B cell (primary cell): Measurements from ENCODE around the gene GRN. TPM values are rescaled to one million over a fixed set of nuclear protein-coding genes. Genes with fewer than 3 reads are reported as not detected.

ENCODE experiments used
- ATAC-seq: fragments of 200-7000 bp; cut with Tn5 transposase; one replicate; pipeline ENCODE4 v1.10.0; 2021; ENCODE audit warnings: low read depth, mild to moderate bottlenecking, moderate number of reproducible peaks, moderate library complexity
- CTCF ChIA-PET: fragments of 350-600 bp; sonication (Branson Sonifier 250); formaldehyde crosslinking; loops from one replicate; lab custom pipeline; 2021; ENCODE audit warnings: antibody characterized with exemption, inconsistent platforms; lab: Charles Lee
- POLR2A ChIA-PET: fragments of 350-600 bp; sonication (Branson Sonifier 250); formaldehyde crosslinking; loops from one replicate; lab custom pipeline; 2021; ENCODE audit warnings: antibody characterized with exemption; lab: Charles Lee
- DNase-seq: peaks from one replicate; pipeline ENCODE4 v3.0.0; 2013
- H2AFZ ChIP-seq: 2 replicates; pipeline ENCODE4 v1.6.1; 2012; ENCODE audit warnings: mild to moderate bottlenecking, low read depth, low read length; ENCODE audit not compliant: insufficient read depth, poor library complexity, severe bottlenecking
- H3K27ac ChIP-seq, 2 donors: 1 replicate in 1 of 2; 2 replicates in 1 of 2; pipeline ENCODE4 v1.5.1; 2012 to 2013; ENCODE audit warnings: low read length in 2 of 2, mild to moderate bottlenecking in 2 of 2, moderate library complexity in 1 of 2
- H3K27me3 ChIP-seq, 4 experiments: fragments of 200-600 bp in 1 of 4; sonication (generic) in 1 of 4; replicated peaks in 1 of 4; 1 replicate in 2 of 4; 2 replicates in 2 of 4; pipeline versions ENCODE4 v1.6.1 to v1.7.0; 2013 to 2016; ENCODE audit warnings: low read length in 3 of 4, mild to moderate bottlenecking in 2 of 4, mixed read lengths in 1 of 4, moderate library complexity in 1 of 4; ENCODE audit not compliant: insufficient read depth in 4 of 4, control insufficient read depth in 3 of 4; ENCODE audit errors: control extremely low read depth in 1 of 4
- H3K36me3 ChIP-seq, 2 experiments: replicated peaks in 1 of 2; 1 replicate in 1 of 2; 2 replicates in 1 of 2; pipeline versions ENCODE4 v1.6.1 to v1.7.1; 2013; ENCODE audit warnings: low read length in 1 of 2; ENCODE audit not compliant: insufficient read depth in 2 of 2, control insufficient read depth in 1 of 2; ENCODE audit errors: control extremely low read depth in 1 of 2, extremely low read depth in 1 of 2
- H3K4me1 ChIP-seq, 2 donors: fragments of 200-600 bp in 1 of 2; sonication (generic) in 1 of 2; 1 replicate in 1 of 2; 2 replicates in 1 of 2; pipeline versions ENCODE4 v1.5.1 to v1.6.1; 2013 to 2017; ENCODE audit warnings: low read length in 2 of 2; ENCODE audit not compliant: control insufficient read depth in 2 of 2, insufficient read depth in 2 of 2
- H3K4me2 ChIP-seq: replicated peaks from 2 replicates; pipeline ENCODE3; 2012; ENCODE audit warnings: mild to moderate bottlenecking, low read depth, low read length; ENCODE audit not compliant: poor library complexity, severe bottlenecking
- H3K4me3 ChIP-seq, 5 experiments: fragments of 200-600 bp in 1 of 5; sonication (generic) in 1 of 5; 1 replicate in 3 of 5; 2 replicates in 2 of 5; pipeline versions ENCODE4 v1.5.1 to v1.7.0; 2011 to 2016; ENCODE audit warnings: low read length in 4 of 5, mild to moderate bottlenecking in 4 of 5, low read depth in 2 of 5, control low read depth in 1 of 5, moderate library complexity in 1 of 5; ENCODE audit not compliant: insufficient read depth in 1 of 5; ENCODE audit errors: control extremely low read depth in 1 of 5, extremely low read depth in 1 of 5
- H3K79me2 ChIP-seq: fragments of 200-600 bp; sonication (generic); one replicate; pipeline ENCODE4 v1.6.0; 2016; ENCODE audit warnings: low read length; ENCODE audit not compliant: control insufficient read depth, insufficient read depth
- H3K9ac ChIP-seq: fragments of 200-600 bp; sonication (generic); 2 replicates; pipeline ENCODE4 v1.6.1; 2017; ENCODE audit warnings: mild to moderate bottlenecking, low read length, moderate library complexity
- H3K9me3 ChIP-seq, 3 donors: one replicate each; pipeline versions ENCODE4 v1.6.1 to v1.7.1; 2013; ENCODE audit warnings: low read length in 2 of 3; ENCODE audit not compliant: control insufficient read depth in 2 of 3, insufficient read depth in 1 of 3; ENCODE audit errors: control extremely low read depth in 1 of 3
- H4K20me1 ChIP-seq: 2 replicates; pipeline ENCODE4 v1.6.0; 2012; ENCODE audit warnings: mild to moderate bottlenecking, low read length; ENCODE audit not compliant: insufficient read depth, control insufficient read depth, poor library complexity, severe bottlenecking
- H3K27ac Mint-ChIP-seq: one replicate; pipeline ENCODE4 v1.8.0; 2021; ENCODE audit warnings: mixed read lengths
- H3K27me3 Mint-ChIP-seq: one replicate; pipeline ENCODE4 v1.8.0; 2021; ENCODE audit warnings: mixed read lengths
- H3K4me1 Mint-ChIP-seq: one replicate; pipeline ENCODE4 v1.8.0; 2021; ENCODE audit warnings: mixed read lengths
- H3K4me3 Mint-ChIP-seq: one replicate; pipeline ENCODE4 v1.8.0; 2021; ENCODE audit warnings: mixed read lengths
- H3K9me3 Mint-ChIP-seq: one replicate; pipeline ENCODE4 v1.8.0; 2022; ENCODE audit warnings: mixed read lengths; ENCODE audit not compliant: insufficient read depth
- CTCF ChIP-seq: fragments of 200-600 bp; IDR thresholded peaks from one replicate; pipeline ENCODE4 v1.8.0; 2022; ENCODE audit warnings: antibody characterized with exemption, mild to moderate bottlenecking
- EZH2 ChIP-seq: IDR thresholded peaks from 2 replicates; pipeline ENCODE4 v1.6.1; 2012; ENCODE audit warnings: borderline replicate concordance, low read depth, mild to moderate bottlenecking, moderate library complexity, low read length; ENCODE audit not compliant: insufficient read depth, poor library complexity, severe bottlenecking
- WGBS: methylation state at CpG from one replicate; pipeline ENCODE4 v1.1.5; 2013; ENCODE audit warnings: missing lambda C conversion rate; ENCODE audit not compliant: insufficient coverage; 5-methylcytosine and 5-hydroxymethylcytosine counted together
- intact Hi-C: fragments of 100-400 bp; cut with micrococcal nuclease; formaldehyde crosslinking; loops from one replicate; pipeline ENCODE4 v1.10.0; 2022
- polyA plus RNA-seq: library from polyadenylated mRNA; depleted of rRNA; stranded (reverse); fragments of >200 nt; gene quantifications from 2 replicates; pipeline ENCODE4 v1.2.3, GENCODE V29; 2012
- total RNA-seq, 2 donors: library from RNA; stranded (reverse); fragments of 120-200 nt in 1 of 2; gene quantifications; 1 replicate in 1 of 2; 2 replicates in 1 of 2; pipeline versions ENCODE4 v1.2.3 to v1.2.4, GENCODE V29; 2013 to 2022

GRN gene
- total and polyA plus RNA-seq, 2 donors (not counting 1 experiment from before 2014, with no cell fraction given), result 187 to 226 TPM

DNA sequence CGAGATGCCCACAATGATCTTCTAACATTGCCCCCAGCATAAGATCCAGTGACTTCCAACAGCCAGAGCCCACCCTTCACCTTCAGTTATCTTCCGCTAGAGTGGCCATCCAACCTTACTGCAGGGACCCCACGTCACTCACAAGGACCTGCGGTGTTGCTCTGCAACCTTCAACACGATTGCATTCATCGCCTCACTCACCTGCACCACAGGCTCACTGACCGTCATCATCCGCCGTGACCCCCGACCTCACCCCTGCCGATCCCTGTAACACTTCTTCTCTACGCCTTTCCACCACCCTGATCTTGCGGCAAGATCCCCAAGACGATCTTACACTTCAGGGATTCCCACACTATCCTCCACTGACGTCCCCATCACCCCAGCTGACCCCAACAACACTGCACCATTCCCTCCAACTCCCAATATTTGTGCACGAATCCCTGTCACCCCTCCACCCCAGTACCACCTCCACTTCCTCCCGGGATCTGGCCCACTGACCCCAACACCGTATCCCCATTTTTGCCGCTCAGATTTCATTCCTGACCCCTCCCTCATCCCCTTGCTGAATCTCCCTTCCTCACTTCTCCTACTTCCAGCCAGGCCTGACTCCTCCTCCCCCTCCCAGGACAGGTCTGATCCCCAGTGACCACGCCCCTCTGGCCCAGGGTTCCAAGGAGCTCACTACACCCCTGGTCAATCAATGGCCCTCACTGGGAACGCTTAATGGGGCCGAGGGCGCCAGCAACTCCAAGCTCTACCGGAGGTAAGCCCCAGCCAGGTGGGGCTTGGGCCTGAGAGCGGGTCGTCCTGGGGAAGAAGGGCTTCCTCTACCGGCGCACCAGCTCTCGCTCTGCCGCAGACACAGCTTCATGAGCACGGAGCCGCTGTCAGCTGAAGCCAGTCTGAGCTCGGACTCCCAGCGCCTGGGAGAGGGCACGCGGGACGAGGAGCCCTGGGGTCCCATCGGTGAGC, 29.1 kb upstream of the GRN start:
- H3K4me3 ChIP-seq, result peak overlapping the region in 2 of 5 experiments; percentile 39 to 55
- H3K79me2 ChIP-seq, result no peaks in the 10 kb centered on the region
- H3K9ac ChIP-seq, result peak overlapping the region; percentile 29
- no peak for TF ChIP-seq CTCF
- peak; percentile 35 for TF ChIP-seq EZH2
- peak overlapping the region; percentile 80 for H3K4me3 Mint-ChIP-seq
- peaks cover 5% of the 10 kb centered on the region for H3K9me3 Mint-ChIP-seq
- H3K4me1 Mint-ChIP-seq, result peaks cover 15% of the 10 kb centered on the region
- POLR2A ChIA-PET, result interaction anchor here (0.5 to 1.6 kb wide), 5 partner anchors 92 to 301 kb away, joined by 3 to 8 read pairs (median 4); partner anchors contain the start of gene TMUB2
- H3K27me3 Mint-ChIP-seq, result peaks cover 34% of the 10 kb centered on the region
- peak overlapping the region; percentile 34 for H3K27ac Mint-ChIP-seq
- ATAC-seq (no peak), DNase-seq (peak; percentile 34)
- H3K4me1 ChIP-seq, result peaks cover 19 to 25% of the 10 kb centered on the region in 2 donors
- no peaks in the 10 kb centered on the region for H4K20me1 ChIP-seq
- CTCF ChIA-PET, result interaction anchor here (0.9 to 7.3 kb wide), 4 partner anchors 11 to 105 kb away, joined by 3 to 38 read pairs (median 3); no protein-coding TSS in a partner anchor
- peaks cover 0 to 46% (median 22%) of the 10 kb centered on the region in 4 experiments for H3K27me3 ChIP-seq
- no peak overlapping the region for H3K27ac ChIP-seq
- peaks cover 0 to 17% of the 10 kb centered on the region in 2 experiments for H3K36me3 ChIP-seq
- peak overlapping the region; percentile 78 for H3K4me2 ChIP-seq
- intact Hi-C loops, result no loop called here
- WGBS, result 12% methylated on average over 38 of the region's 38 CpGs
- H2AFZ ChIP-seq, result no peak overlapping the region
- peaks cover 0 to 15% (median 0%) of the 10 kb centered on the region in 3 donors for H3K9me3 ChIP-seq
